AG10803 (cell line): ENCODE data around the gene ST6GALNAC3.

ENCODE experiments used
- DNase-seq: peaks from one replicate; pipeline ENCODE4 v3.0.0; 2010; ENCODE audit warnings: low read depth
- H3K4me3 ChIP-seq: 2 replicates; pipeline ENCODE4 v1.5.1; 2011; ENCODE audit warnings: mild to moderate bottlenecking, low read length, control low read depth
- CTCF ChIP-seq: conservative IDR thresholded peaks from 2 replicates; pipeline ENCODE4 v1.5.1; 2011; ENCODE audit warnings: mild to moderate bottlenecking, low read length, control low read depth, inconsistent platforms

Gene ST6GALNAC3

GRCh38 chr1:76425201-76426145, 350.9 kb downstream of the ST6GALNAC3 start:
- peak overlapping the region; percentile 20 for H3K4me3 ChIP-seq
- no peak for TF ChIP-seq CTCF
- peak; percentile 35 for DNase-seq

- H3K4me3 ChIP-seq = no peak overlapping the region
- DNase-seq = no peak
- TF ChIP-seq CTCF = no peak
These were observed 352.1 kb downstream of the ST6GALNAC3 start for GRCh38 chr1:76426606-76427005.

- DNase-seq = no peak
- no peak for TF ChIP-seq CTCF
- H3K4me3 ChIP-seq = no peak overlapping the region
These were observed 353.5 kb downstream of the ST6GALNAC3 start for GRCh38 chr1:76428028-76428427.

- DNase-seq = no peak
- no peak overlapping the region for H3K4me3 ChIP-seq
- no peak for TF ChIP-seq CTCF
These were observed 356.0 kb downstream of the ST6GALNAC3 start for GRCh38 chr1:76430531-76430930.

GRCh38 chr1:76433526-76433925, 359.0 kb downstream of the ST6GALNAC3 start:
- no peak for TF ChIP-seq CTCF
- no peak overlapping the region for H3K4me3 ChIP-seq
- DNase-seq = peak; percentile 5

GRCh38 chr1:76443217-76443616, 368.7 kb downstream of the ST6GALNAC3 start:
- TF ChIP-seq CTCF = no peak
- H3K4me3 ChIP-seq = no peak overlapping the region
- no peak for DNase-seq

GRCh38 chr1:76444773-76445172, 370.2 kb downstream of the ST6GALNAC3 start:
- TF ChIP-seq CTCF = no peak
- DNase-seq = no peak

More at GRCh38 chr1:76444773-76445172, 370.2 kb downstream of the ST6GALNAC3 start:
- no peak overlapping the region for H3K4me3 ChIP-seq
